GM19463 (cell line): ENCODE measurements around the gene SRSF2.
"Not testable (repeated sequence)": the region's sequence is repeated elsewhere in the genome, so short reads cannot be mapped to it uniquely, and the experiment has no call there.

Experiments
- ATAC-seq: cut with Tn5 transposase; IDR thresholded peaks from one replicate; pipeline ENCODE4 v1.9.1; 2021; ENCODE audit warnings: mild to moderate bottlenecking, moderate library complexity; ENCODE audit not compliant: unreplicated experiment

The SRSF2 gene

DNA sequence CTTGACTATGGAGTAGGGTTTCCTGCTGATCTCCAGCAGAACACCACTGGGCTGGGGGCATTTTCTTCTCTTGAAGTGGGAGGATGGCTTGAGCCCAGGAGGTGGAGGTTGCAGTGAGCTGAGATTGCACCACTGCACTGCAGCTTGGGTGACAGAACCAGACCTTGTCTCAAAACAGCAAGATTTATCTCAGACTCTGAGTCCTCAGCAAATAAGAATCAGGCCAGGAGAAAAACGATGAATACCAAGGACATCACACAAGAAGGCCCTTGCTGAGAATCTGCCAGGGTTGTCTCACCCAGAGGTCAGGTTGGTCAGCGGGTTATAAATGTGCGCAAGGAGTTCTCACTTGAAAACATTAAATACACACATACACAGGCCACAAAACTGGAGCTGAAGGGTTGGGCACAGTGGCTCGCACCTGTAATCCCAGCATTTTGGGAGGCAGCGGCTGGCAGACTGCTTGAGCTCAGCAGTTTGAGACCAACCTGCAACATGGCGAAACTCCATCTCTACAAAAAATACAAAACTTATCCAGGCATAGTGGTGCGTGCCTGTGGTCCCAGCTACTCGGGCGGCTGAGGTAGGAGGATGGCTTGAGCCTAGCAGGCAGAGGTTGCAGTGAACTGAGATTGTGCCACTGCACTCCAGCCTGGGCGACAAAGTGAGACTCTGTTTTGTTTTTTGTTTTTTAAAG lies 34.0 kb downstream of the SRSF2 start:
- no peak for ATAC-seq

DNA sequence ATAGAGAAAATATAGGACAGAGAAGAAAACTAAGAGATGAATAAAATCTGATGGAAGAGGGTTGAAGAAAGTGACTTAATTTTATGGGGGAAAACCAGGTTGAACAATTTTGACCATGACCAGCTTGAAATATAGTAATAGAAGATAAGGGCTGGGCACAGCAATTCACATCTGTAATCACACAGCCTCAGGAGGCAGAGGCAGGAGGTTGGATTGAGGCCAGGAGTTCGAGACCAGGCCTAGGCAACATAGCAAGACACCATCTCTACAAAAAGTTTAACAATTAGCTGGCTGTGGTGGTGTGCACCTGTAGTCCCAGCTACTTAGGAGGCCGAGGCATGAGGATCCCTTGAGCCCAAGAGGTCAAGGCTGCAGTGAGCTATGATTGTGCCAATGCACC lies 35.1 kb downstream of the SRSF2 start:
- no peak for ATAC-seq

DNA sequence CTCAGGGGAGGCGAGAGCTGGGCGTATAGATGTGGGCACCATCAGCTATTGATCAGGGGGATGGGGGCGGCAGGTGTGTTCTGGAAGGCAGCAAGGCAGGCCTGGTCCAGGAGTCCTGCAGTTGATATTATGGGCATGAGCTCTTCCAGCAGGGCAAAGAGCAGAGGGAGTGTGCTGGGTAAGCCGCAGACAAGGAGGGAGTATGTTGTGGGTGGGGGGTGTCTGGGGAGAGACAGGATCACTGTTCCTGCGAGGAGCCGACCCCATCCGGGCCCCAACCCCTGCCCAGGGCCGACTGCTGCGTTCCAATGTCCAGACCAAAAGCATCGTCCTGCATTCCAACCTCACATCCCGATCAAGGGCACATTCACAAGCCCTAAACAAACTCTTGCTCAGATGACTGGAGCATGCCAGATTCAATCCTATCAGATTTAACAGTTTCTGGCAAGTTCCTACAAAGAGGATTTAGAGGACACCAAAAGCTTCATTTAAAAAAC lies 35.6 kb downstream of the SRSF2 start:
- no peak for ATAC-seq

DNA sequence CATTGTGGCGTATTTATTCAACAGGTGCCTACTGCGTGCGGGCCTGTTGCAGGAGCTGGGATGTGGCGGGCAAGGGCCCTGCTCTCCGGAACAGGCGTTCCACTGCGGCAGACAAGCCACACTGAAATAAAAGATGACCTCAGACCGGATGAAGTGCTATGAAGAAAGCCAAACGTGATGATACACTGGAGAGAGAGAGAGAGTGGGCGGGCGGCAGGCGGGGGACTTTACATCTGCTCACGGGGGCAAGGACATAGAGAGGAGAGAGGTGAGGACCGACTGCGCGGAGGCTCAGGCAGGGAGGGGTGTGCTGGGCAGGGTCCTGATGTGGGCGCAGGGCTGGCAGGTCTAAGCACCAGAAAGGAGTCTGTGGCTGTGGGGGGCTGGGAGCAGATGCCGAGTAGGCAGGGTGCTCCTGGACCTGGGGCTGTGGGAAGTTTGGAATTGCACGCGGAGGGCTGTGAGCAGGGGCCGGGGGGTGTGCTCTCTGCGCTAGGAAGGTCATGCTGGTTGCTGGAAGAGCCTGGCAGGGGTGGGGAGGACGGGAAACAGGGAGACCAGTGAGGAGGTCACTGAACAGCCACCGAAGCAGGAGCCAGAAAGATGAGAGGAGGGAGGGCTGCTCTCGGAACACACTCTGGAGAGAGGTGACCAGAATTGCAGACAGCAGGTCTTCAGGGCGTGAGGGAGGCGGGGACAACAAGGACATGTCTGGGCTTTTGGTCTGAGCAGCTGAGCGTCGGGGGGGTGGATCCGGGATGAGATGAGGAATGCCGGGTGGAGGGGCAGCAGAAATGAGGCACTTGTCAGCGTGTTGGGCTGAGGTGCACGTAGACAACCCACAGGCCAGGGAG lies 36.3 kb downstream of the SRSF2 start:
- no peak for ATAC-seq

DNA sequence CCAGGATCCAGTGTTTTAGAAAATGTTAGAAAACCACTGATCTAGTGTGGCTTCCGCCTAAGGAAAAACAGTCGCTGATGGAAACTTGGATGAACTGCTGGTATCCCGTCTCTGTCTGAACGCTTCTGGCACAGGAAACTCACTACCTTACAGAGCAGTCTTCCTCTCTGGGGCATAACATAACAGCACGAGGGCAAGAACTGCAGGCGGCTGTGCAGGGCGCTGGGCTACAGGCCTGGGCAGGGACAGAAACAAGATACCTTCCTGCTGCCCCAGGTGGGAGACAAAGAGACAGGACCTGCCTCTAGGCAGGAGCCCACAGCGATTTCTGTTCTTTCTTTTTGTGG lies 36.9 kb downstream of the SRSF2 start:
- ATAC-seq = no peak

DNA sequence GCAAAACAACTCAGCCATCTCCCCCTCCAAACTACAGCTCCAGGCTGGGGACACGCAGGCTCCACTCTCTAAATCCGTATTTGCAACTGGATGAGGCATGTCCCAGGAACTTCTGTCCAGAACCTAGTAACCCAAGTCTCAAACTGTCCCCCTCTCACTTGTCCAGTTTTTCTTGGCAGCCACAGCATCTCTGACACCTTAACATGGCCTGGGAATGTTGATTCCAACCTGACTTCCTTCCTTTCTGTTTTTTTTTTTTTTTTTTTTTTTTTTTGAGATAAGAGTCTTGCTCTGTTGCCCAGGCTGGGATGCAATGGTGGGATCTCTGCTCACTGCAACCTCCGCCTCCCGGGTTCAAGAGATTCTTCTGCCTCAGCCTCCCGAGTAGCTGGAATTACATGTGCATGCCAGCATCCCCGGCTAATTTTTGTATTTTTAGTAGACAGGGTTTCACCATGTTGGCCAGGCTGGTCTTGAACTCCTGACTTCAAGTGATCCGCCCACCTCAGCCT lies 38.6 kb downstream of the SRSF2 start:
- ATAC-seq = not testable (repeated sequence)

DNA sequence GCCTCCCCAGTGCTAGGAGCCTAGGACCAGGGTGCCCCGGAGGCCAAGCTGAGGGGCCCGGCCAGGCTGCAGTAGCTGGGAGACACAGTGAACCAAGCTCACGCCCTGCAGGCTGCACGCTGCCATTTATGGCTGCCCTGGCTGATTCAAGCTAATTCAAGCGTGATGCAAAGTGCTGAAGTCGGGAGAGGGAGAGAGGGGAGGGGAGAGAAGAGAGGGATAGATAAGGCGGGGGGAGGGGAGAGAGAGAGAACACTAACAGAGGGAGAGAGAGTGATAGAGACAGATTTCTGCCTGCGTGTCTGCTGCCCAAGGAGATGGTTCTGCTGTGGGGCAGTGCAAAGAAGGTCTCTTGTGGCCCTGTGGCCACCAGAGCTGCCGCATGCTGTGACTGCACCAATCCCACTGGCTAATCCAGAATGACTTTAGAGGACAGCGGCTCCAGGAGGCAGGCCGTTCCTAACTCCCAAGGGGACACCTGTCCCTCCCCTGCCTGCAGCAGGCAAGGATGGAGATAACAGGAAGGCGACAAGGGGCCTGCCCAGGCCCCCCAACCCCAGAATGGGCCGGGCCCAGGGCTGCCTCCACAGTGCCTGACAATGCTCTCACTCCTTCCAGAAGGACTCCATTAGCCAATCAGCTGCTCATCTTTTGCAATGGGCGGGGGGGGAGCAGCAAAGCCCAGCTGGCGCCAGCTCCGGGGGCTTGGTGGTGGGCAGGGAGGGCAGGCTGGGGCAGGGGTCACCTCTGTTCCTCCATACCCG lies 39.2 kb downstream of the SRSF2 start:
- ATAC-seq = no peak

DNA sequence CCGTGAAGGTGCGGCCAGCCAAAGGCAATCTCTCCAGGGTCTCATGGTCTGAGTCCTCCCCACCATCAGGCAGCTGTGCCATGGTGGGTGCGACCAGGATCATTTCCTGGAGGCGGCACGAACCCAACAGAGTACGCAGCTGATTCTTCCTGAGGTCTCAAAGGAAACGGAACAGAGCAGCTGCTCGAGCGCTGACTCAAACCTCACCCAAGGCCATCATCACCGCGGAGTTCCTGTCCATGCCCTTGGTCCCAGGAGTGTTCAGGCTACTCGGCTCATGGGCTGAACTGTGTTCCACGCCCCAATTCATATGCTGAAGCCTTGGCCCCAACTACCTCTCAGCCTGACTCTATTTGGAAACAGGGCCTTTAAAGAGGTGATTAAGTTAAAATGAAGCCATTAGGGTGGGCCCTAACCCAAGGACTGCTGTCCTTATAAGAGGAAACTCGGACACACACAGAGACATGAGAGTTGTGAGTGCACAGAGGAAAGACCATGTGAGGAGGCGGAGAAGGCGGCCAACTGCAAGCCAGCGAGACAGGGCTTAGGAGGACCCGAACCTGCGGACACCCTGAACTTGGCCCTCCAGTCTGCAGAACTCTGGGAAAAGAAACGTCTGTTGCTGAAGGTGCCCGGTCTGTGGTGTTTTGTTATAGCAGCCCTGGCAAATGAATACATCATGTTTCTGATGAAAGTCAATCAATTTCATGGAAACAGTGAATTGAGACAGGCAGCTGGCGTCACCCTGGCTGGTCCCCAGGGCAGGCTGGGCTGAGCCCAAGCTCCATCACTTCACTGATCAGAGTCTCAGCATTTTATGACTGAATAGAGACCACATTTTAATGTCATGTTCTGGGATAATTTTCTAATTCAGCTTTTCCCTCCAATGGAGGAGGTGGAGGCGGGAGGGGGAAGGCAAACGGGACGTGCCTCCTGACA lies 40.1 kb downstream of the SRSF2 start:
- ATAC-seq = no peak

DNA sequence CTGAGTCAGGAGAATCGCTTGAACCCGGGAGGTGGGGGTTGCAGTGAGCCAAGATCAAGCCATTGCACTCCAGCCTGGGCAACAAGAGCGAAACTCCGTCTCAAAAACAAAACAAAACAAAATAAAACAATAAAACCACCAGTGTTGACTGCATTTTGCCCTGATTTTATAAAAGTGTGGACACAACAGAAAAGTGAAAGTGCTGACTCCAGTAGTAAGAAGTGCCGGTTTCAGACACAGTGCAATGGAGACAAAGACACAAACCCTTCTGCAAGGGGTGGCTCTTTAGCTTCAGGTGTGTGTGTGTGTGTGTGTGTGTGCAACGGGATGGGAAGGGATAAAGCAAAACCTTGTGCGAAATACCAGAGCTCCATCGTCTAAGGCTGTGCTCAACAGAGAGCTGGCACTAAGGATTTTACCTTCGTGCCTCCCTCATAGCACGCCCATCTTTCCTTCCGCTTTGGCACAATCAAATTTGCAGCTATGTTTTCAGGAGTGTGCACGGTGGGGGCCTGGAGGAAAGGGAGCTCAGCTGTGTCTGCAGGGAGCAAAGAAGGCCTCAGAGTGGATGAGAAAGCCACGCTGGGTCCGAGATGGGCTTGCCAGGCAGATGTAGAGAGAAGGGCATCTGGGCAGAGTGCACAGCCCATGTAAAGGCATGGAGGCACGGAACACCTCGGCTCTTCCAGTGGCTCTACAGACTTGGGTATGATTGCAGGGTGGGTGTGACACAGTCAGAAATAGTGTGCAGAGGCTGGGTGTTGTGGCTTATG lies 41.9 kb downstream of the SRSF2 start:
- no peak for ATAC-seq

DNA sequence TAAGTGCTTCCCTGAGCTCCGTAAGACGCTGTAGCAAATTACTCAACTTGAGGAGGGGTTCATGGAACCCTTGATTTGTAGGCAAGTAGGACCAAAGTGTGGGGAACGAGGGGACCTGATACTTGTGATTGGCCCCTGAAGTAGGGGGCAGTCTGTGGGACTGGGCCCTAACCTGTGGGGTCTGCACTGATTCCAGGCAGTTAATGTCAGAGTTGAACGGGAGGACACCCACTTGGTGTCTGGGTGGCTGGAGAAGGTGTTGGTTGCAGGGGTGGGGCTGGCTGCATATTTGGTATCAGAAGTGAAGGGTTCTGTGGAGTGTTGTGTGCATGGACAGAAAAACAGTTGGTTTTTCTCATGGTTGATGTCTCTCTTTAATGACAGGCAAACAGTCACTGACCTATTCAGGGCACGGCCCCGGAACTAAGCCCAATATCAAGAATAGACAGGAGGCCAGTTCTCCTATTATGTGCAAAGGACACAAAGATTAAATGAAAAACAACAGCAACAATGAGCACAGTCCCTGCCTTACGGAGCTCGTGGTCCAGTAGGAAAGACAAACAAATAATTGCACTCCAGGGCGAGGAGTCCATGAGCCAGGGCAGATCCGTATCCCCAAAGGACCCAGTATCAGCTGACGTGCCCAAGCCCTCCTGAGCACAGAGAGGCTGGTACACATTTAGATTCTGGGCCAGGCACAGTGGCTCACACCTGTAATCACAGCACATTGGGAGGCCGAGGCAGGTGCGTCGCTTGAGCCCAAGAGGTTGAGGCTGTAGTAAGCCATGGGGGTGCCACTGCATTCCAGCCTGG lies 45.5 kb downstream of the SRSF2 start:
- ATAC-seq = no peak

DNA sequence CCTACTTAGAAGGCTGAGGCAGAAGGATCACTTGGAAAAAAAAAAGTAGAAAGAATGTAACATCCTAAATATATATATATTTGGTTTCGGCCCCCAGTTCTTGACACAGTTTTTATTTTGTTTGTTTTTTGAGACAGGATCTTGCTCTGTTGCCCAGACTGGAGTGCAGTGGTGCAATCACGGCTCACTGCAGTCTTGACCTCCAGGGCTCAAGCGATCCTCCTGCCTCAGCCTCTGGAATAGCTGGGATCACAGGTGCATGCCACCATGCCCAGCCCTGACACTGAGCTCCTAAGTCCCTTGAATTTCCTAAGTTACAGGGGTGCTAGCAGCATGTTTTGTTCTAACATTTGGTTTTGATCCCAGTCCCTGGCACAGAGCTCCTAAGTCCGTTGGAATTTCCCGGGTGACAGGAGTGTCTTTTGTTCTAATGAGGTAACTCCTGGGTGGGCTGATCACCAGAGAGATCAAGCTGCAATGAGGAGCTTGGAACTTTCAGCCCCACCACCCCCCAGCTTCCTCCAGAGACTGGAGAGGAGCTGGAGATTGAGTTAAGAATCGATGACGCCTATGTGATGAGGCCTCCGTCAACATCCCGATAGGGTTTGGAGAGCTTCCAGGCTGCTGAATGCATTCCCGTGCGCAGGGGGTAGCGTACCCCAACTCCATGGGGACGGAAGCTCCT lies 46.4 kb downstream of the SRSF2 start:
- no peak for ATAC-seq

DNA sequence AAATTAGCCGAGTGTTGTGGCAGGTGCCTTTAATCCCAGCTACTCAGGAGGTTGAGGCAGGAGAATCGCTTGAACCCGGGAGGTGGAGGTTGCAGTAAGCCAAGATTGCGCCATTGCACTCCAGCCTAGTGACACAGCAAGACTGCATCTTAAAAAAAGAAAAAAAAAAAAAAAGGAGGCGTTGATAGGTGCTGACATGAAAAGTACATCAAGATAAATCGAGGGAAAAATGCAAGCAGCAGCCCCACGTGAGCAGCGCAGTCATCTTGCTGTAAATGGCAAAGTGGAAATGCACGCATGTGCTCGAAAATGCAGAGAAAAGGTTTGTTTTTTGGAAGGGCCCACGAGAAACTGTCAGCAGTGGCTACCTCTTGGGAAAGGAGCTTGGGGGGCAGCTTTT lies 47.3 kb downstream of the SRSF2 start:
- no peak for ATAC-seq

DNA sequence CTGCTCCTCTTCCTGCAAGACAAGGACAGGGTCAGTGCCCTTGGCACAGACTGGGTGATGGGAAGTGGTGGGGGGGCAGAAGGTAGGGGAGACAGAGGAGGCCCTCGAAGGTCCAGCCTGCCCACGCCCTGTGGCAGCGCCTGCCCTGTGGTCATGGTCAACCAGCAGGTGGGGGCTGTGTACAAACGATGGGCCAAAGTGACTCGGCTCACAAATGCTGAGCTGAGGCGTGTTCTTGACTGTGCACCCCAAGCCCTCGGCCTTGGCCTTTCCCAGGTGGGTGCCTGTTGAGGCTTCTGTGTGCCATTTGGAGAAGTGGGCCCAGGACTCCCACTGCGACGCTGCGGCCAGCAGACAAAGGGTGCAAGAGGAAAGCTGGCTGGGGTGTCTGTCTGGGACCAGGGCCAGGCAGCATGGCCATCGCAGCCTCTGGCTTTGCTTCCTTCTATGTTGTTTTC lies 48.9 kb downstream of the SRSF2 start:
- no peak for ATAC-seq

DNA sequence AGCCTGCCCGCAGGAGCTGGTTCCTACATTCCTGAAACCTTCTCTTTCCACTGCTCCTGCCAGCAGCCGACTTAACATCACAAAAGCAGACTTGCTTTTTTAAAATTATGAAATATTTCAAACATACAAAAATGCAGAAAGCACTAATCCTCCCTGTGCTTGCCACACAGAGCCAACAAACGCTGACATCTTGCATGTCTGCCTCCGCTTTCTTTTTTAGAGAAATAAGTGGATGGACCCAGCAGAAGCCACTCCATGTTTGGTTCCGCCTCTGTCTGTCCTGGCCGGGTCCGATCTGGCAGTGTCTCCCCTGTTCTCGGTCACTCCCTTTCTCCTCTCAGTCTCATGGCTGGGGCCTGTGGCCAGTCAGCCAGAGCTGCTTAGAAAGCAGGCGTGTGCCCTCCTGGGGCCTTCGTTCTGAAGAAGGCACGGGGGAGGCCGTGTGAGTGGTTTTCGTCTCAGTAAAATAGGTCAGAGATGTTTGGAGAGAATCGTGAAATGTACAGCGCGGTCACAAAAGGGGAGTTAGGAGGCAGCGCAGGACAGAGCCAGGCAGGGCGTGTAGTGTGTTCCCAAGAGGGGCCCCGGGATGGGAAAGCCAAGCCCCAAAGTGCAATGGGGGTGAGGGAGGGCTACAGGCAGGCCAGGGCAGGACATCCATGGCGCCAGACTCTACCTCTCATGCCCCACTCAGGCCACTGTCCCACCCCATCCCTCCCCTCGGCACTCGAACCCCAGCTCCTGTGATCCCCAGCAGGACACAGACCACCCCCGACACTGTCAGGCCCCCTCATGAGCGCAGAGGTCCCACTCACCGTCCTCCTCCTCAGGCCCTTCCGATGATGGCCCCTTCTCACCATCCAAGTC lies 49.6 kb downstream of the SRSF2 start:
- no peak for ATAC-seq

DNA sequence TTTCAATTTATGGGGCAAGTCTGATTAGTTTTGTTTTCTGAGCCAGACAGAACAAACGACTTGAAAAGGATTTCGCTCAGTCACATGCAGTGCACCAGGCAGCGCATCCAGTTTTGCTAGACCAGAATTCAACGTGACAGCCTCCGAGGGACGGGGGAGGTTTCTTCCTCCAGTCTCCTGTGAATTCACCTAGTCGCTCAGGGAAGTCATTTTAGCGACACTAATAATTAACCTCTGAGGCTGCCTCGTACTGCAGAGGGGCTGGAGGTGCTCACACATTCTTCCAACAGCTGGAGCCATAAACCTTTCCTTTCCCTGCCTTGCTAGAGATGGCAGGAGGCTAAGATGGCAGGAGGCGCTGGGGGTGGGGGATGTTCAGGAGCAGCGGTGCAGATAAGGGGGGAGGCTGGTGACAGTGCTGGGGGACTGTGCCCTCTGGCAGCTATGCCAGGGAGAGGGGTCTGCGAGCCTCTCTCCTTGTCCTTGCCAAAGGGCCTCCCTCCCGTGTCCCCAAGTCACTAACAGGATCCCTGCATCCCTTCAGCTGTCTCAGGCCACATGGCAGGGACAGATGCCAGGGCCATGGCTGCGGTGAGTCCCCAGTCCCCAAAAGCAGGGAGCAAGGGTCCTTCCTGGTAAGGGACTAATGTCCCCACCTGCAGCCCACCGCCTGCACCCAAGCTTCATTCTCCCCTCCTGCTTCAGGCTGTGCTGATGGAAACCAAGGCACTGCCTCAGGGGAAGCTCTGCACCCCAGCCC lies 50.4 kb downstream of the SRSF2 start:
- ATAC-seq = no peak

DNA sequence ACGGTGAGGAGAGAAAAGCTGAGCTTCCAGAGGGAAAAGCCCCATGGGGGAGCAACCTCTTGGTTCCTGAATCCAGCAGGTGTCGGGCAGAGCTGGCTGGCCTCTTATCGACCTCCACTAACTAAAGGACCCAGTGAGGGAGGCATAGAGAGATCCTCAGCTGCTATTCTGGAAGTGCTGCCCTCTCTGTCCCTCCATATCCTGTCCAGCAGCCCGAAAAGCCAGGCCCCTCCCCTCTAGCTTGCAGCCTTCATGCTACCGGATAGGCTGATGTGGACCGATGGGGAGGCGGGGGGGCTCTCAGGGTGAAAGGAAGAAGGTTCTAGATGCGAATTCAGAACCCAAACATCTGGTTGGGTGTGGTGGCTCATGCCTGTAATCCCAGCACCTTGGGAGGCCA lies 51.3 kb downstream of the SRSF2 start:
- no peak for ATAC-seq
